ENCODE measurements around the gene NEBL.

Gene NEBL

GRCh38 chr10:20903635-20904390, 6.7 kb upstream of the NEBL start:
- DNase-seq (ENCODE audit: low read depth in 3 of 3): no peak

GRCh38 chr10:20901110-20901509, 4.0 kb upstream of the NEBL start:
- no peak for DNase-seq (ENCODE audit: low read depth in 3 of 3)

GRCh38 chr10:20898866-20899535, 1.9 kb upstream of the NEBL start:
- DNase-seq (ENCODE audit: low read depth in 3 of 3): no peak

- DNase-seq (ENCODE audit: low read depth in 3 of 3): no peak
Observed at GRCh38 chr10:20893297-20893696, 3.8 kb downstream of the NEBL start.

- DNase-seq (ENCODE audit: low read depth in 3 of 3): no peak
Observed at GRCh38 chr10:20892796-20893195, 4.3 kb downstream of the NEBL start.

- no peak for DNase-seq (ENCODE audit: low read depth in 3 of 3)
Observed at GRCh38 chr10:20892011-20892585, 5.0 kb downstream of the NEBL start.

GRCh38 chr10:20891338-20891714, 5.8 kb downstream of the NEBL start:
- no peak for DNase-seq (ENCODE audit: low read depth in 3 of 3)

- no peak for DNase-seq (ENCODE audit: low read depth in 3 of 3)
Observed at GRCh38 chr10:20890491-20891337, 6.4 kb downstream of the NEBL start.

- no peak for DNase-seq (ENCODE audit: low read depth in 3 of 3)
Observed at GRCh38 chr10:20890009-20890408, 7.1 kb downstream of the NEBL start.

- DNase-seq (ENCODE audit: low read depth in 3 of 3): no peak
Observed at GRCh38 chr10:20888620-20889330, 8.3 kb downstream of the NEBL start.

- no peak for DNase-seq (ENCODE audit: low read depth in 3 of 3)
Observed at GRCh38 chr10:20887706-20888555, 9.2 kb downstream of the NEBL start.

GRCh38 chr10:20885678-20886077, 11.4 kb downstream of the NEBL start:
- no peak for DNase-seq (ENCODE audit: low read depth in 3 of 3)

GRCh38 chr10:20883552-20883951, 13.6 kb downstream of the NEBL start:
- no peak for DNase-seq (ENCODE audit: low read depth in 3 of 3)

- no peak for DNase-seq (ENCODE audit: low read depth in 3 of 3)
Observed at GRCh38 chr10:20882091-20882490, 15.0 kb downstream of the NEBL start.

- DNase-seq (ENCODE audit: low read depth in 3 of 3): no peak
Observed at GRCh38 chr10:20879136-20879535, 18.0 kb downstream of the NEBL start.

GRCh38 chr10:20877986-20878983, 18.8 kb downstream of the NEBL start:
- no peak for DNase-seq (ENCODE audit: low read depth in 3 of 3)

- DNase-seq (ENCODE audit: low read depth in 3 of 3): no peak
Observed at GRCh38 chr10:20877554-20877953, 19.6 kb downstream of the NEBL start.

- no peak for DNase-seq (ENCODE audit: low read depth in 3 of 3)
Observed at GRCh38 chr10:20874261-20874660, 22.9 kb downstream of the NEBL start.

GRCh38 chr10:20871970-20872369, 25.1 kb downstream of the NEBL start:
- no peak for DNase-seq (ENCODE audit: low read depth in 3 of 3)

Measured in stimulated activated CD4-positive, alpha-beta T cell treated with anti-CD3 and anti-CD28 coated beads, TNF-alpha, amount 100 ng/mL, for 48 hours (primary cell).